HG03196 (cell line): Measurements from ENCODE around the gene TEX53.

Source experiments
- ATAC-seq: cut with Tn5 transposase; IDR thresholded peaks from one replicate; pipeline ENCODE4 v1.9.1; 2021; ENCODE audit not compliant: unreplicated experiment

The TEX53 gene

GRCh38 chr9:114680259-114681001, 22.8 kb upstream of the TEX53 start:
- no peak for ATAC-seq

- ATAC-seq, result no peak
Measured at GRCh38 chr9:114678795-114679194, 21.2 kb upstream of the TEX53 start.

- ATAC-seq, result no peak
Measured at GRCh38 chr9:114678130-114678529, 20.5 kb upstream of the TEX53 start.

- no peak for ATAC-seq
Measured at GRCh38 chr9:114677418-114677817, 19.8 kb upstream of the TEX53 start.

GRCh38 chr9:114676901-114677300, 19.3 kb upstream of the TEX53 start:
- ATAC-seq, result no peak

GRCh38 chr9:114674798-114675540, 17.4 kb upstream of the TEX53 start:
- ATAC-seq, result no peak

- no peak for ATAC-seq
Measured at GRCh38 chr9:114674076-114674797, 16.6 kb upstream of the TEX53 start.

- ATAC-seq, result no peak
Measured at GRCh38 chr9:114671605-114672004, 14.0 kb upstream of the TEX53 start.

- ATAC-seq, result no peak
Measured at GRCh38 chr9:114669961-114670360, 12.4 kb upstream of the TEX53 start.

GRCh38 chr9:114668146-114668545, 10.5 kb upstream of the TEX53 start:
- no peak for ATAC-seq

- no peak for ATAC-seq
Measured at GRCh38 chr9:114666851-114667250, 9.2 kb upstream of the TEX53 start.

GRCh38 chr9:114666401-114666800, 8.8 kb upstream of the TEX53 start:
- no peak for ATAC-seq

GRCh38 chr9:114664181-114664580, 6.6 kb upstream of the TEX53 start:
- ATAC-seq, result no peak

- peak; percentile 70 for ATAC-seq
Measured at GRCh38 chr9:114662081-114662989, 4.7 kb upstream of the TEX53 start.

- ATAC-seq, result no peak
Measured at GRCh38 chr9:114656301-114656700, 1.3 kb downstream of the TEX53 start.

GRCh38 chr9:114655689-114656088, 1.9 kb downstream of the TEX53 start:
- ATAC-seq, result no peak

- ATAC-seq, result peak; percentile 69
Measured at GRCh38 chr9:114653556-114654159, 3.9 kb downstream of the TEX53 start.

GRCh38 chr9:114652776-114653555, 4.6 kb downstream of the TEX53 start:
- ATAC-seq, result no peak

GRCh38 chr9:114643896-114644295, 13.7 kb downstream of the TEX53 start:
- no peak for ATAC-seq

- no peak for ATAC-seq
Measured at GRCh38 chr9:114643001-114643400, 14.6 kb downstream of the TEX53 start.
